ENCODE results near the gene NUDT21.

Gene NUDT21

DNA sequence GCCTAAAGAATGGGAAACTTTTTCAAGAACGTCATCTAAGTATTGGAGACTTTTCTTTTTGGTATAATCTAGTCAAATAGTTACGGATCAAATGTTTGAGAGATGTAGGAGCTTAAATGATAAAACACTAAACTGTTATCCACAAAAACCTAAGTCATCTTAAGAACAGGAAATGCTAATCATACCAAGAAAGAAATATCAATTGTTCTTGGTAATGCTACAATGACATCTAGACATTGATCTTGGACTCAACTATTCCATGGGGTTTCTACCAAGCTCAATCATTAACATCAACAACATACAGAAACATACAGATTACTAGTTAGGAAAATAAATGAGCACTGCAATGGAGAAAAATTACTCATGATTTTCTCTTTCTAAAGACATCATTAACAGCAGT lies 3.8 kb downstream of the NUDT21 start:
- Histone ChIP-seq H3K27me3 (ENCODE audit: insufficient read depth, insufficient read length) (no peaks in the 10 kb centered on the region), H3K4me3 (ENCODE audit: insufficient read length, low read depth) (no peak overlapping the region), H3K4me1 (ENCODE audit: insufficient read depth, insufficient read length) (no peaks in the 10 kb centered on the region), H3K36me3 (ENCODE audit: insufficient read depth, insufficient read length, low read length) (peaks cover 48% of the 10 kb centered on the region), H3K9me3 (ENCODE audit: insufficient read depth, low read length) (no peaks in the 10 kb centered on the region), H3K9ac (ENCODE audit: insufficient read length, low read depth) (no peak overlapping the region)
- TF ChIP-seq SUZ12 (IDR thresholded peaks at IDR 0.05; ENCODE audit: extremely low read depth, insufficient read depth, insufficient read length) (no peak), YY1 (IDR thresholded peaks at IDR 0.05; ENCODE audit: insufficient read depth, insufficient read length) (no peak), ZNF274 (IDR thresholded peaks at IDR 0.05; ENCODE audit: low read depth, low read length) (no peak)
- DNase-seq (ENCODE audit: low read depth, low spot score), result no peak

DNA sequence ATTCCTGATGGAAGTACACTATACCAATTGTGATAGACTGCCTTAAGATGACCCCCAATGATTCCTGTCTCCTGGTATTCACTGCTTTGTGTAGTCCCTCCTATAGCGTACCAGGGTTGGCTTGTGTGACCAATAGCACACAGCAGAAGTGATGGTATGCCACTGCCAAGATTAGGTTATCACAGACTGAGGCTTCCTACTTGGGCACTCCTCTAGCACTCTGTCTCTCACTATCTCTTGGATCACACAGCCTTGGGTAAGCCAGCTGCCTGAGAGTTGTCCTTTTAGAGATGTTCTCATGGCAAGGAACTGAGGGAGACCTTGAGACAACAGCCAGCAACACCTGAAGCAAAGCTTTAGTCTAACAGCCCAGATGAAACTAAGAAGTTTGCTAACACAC lies 13.1 kb downstream of the NUDT21 start:
- Histone ChIP-seq H3K4me3 (ENCODE audit: insufficient read length, low read depth) (no peak overlapping the region), H3K9me3 (ENCODE audit: insufficient read depth, low read length) (no peaks in the 10 kb centered on the region), H3K36me3 (ENCODE audit: insufficient read depth, insufficient read length, low read length) (peaks cover 78% of the 10 kb centered on the region), H3K27me3 (ENCODE audit: insufficient read depth, insufficient read length) (no peaks in the 10 kb centered on the region), H3K4me1 (ENCODE audit: insufficient read depth, insufficient read length) (no peaks in the 10 kb centered on the region), H3K9ac (ENCODE audit: insufficient read length, low read depth) (no peak overlapping the region)
- no peak for TF ChIP-seq ZNF274 (IDR thresholded peaks at IDR 0.05; ENCODE audit: low read depth, low read length)
- no peak for TF ChIP-seq YY1 (IDR thresholded peaks at IDR 0.05; ENCODE audit: insufficient read depth, insufficient read length)
- no peak for TF ChIP-seq SUZ12 (IDR thresholded peaks at IDR 0.05; ENCODE audit: extremely low read depth, insufficient read depth, insufficient read length)
- no peak for DNase-seq (ENCODE audit: low read depth, low spot score)

DNA sequence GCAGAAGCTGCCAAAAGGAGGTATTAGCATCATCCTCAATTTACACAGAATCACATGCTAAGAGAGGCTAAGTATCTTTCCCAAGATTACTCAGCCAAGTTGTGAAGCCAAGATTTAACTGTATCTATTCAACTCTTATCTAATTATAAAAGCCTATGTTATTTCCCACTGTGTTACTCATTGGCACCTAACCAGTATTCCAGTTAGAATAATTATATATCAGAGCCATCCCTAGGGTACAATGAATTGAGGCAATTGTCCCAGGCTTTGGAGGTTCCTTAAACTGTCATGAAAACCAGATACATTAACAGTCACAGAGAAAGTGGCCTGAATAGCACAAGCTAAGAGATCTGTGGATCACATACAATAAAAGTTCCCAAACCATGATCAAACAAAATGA lies 14.9 kb downstream of the NUDT21 start:
- Histone ChIP-seq H3K4me1 (ENCODE audit: insufficient read depth, insufficient read length) (no peaks in the 10 kb centered on the region), H3K9ac (ENCODE audit: insufficient read length, low read depth) (no peak overlapping the region), H3K9me3 (ENCODE audit: insufficient read depth, low read length) (no peaks in the 10 kb centered on the region), H3K36me3 (ENCODE audit: insufficient read depth, insufficient read length, low read length) (peaks cover 80% of the 10 kb centered on the region), H3K4me3 (ENCODE audit: insufficient read length, low read depth) (no peak overlapping the region), H3K27me3 (ENCODE audit: insufficient read depth, insufficient read length) (no peaks in the 10 kb centered on the region)
- TF ChIP-seq ZNF274 (IDR thresholded peaks at IDR 0.05; ENCODE audit: low read depth, low read length) (no peak), SUZ12 (IDR thresholded peaks at IDR 0.05; ENCODE audit: extremely low read depth, insufficient read depth, insufficient read length) (no peak), YY1 (IDR thresholded peaks at IDR 0.05; ENCODE audit: insufficient read depth, insufficient read length) (no peak)
- DNase-seq (ENCODE audit: low read depth, low spot score), result no peak

DNA sequence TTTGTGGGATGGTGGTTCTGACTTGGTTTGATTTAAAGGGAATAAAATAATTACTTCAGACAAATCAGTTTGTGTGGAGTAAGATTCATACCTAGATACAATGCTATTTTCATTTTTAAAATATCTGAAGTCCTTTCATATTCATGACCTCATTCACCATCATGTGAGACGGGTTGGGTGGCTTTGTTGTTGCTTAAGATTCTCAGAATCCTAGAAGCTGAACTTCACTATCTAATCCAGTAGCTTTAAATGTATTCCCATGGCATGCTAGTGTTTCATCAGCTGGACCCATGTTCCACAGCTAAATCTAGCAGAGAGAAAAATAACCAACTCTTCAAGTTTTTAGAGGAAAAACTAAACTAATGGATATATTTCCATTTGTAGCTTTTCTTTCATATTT lies 23.0 kb downstream of the NUDT21 start:
- Histone ChIP-seq H3K36me3 (ENCODE audit: insufficient read depth, insufficient read length, low read length) (peaks cover 28% of the 10 kb centered on the region), H3K4me1 (ENCODE audit: insufficient read depth, insufficient read length) (no peaks in the 10 kb centered on the region), H3K9ac (ENCODE audit: insufficient read length, low read depth) (no peak overlapping the region), H3K27me3 (ENCODE audit: insufficient read depth, insufficient read length) (no peaks in the 10 kb centered on the region), H3K4me3 (ENCODE audit: insufficient read length, low read depth) (no peak overlapping the region), H3K9me3 (ENCODE audit: insufficient read depth, low read length) (no peaks in the 10 kb centered on the region)
- TF ChIP-seq ZNF274 (IDR thresholded peaks at IDR 0.05; ENCODE audit: low read depth, low read length) (no peak), SUZ12 (IDR thresholded peaks at IDR 0.05; ENCODE audit: extremely low read depth, insufficient read depth, insufficient read length) (no peak), YY1 (IDR thresholded peaks at IDR 0.05; ENCODE audit: insufficient read depth, insufficient read length) (no peak)
- DNase-seq (ENCODE audit: low read depth, low spot score), result no peak

DNA sequence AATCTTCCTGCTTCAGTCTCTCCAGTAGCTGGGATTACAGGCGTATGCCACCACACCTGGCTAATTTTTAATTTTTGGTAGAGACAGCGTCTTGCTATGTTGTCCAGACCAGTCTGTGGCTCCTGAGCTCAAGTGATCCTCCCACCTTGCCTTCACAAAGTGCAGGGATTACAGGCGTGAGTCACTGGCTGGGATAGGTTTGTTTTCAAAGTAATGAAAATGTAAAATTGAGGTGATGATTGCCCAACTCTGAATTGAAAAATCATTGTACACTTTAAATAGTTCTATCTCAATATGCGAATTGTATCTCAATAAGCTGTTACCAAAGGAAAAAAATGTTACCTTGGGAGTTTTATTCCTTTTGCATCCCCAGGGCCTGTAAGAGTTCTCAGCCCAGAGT lies 24.5 kb downstream of the NUDT21 start:
- Histone ChIP-seq H3K9ac (ENCODE audit: insufficient read length, low read depth) (no peak overlapping the region), H3K4me3 (ENCODE audit: insufficient read length, low read depth) (no peak overlapping the region), H3K9me3 (ENCODE audit: insufficient read depth, low read length) (no peaks in the 10 kb centered on the region), H3K36me3 (ENCODE audit: insufficient read depth, insufficient read length, low read length) (peaks cover 13% of the 10 kb centered on the region), H3K4me1 (ENCODE audit: insufficient read depth, insufficient read length) (no peaks in the 10 kb centered on the region), H3K27me3 (ENCODE audit: insufficient read depth, insufficient read length) (no peaks in the 10 kb centered on the region)
- TF ChIP-seq ZNF274 (IDR thresholded peaks at IDR 0.05; ENCODE audit: low read depth, low read length), result no peak
- TF ChIP-seq YY1 (IDR thresholded peaks at IDR 0.05; ENCODE audit: insufficient read depth, insufficient read length), result no peak
- no peak for TF ChIP-seq SUZ12 (IDR thresholded peaks at IDR 0.05; ENCODE audit: extremely low read depth, insufficient read depth, insufficient read length)
- DNase-seq (ENCODE audit: low read depth, low spot score), result no peak

DNA sequence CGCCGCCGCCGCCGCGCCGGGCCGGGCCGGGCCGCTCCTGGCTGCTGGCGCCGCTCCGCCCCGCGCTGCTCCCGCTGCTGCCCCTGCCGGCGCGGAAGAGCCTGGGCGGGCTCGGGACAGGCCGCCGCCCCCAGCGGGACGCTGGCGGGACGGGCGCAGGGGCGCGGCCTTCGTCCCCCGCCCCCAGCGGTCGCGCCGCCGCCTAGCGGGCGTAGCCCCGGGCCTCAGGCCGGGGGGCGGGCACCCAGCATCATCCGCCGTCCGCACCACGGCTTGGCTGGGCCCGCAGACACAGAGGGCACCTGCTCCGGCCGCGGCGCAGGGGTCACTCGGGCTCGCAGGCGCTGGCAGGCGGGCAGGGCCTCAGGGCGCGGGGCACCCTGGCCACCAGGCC lies 25.7 kb downstream of the NUDT21 start, which contains the start of gene AMFR:
AMFR (minus strand) TSS at position 107 of the 394 bp plus-strand sequence. CDS start 218 bp downstream, outside the sequence.
- H3K4me1 ChIP-seq (ENCODE audit: insufficient read depth, insufficient read length), result no peaks in the 10 kb centered on the region
- peaks cover 3% of the 10 kb centered on the region for H3K36me3 ChIP-seq (ENCODE audit: insufficient read depth, insufficient read length, low read length)
- peak within 1 kb of the TSS; percentile 94 for H3K9ac ChIP-seq (ENCODE audit: insufficient read length, low read depth)
- peak; percentile 75 for DNase-seq (ENCODE audit: low read depth, low spot score)
- no peaks in the 10 kb centered on the region for H3K9me3 ChIP-seq (ENCODE audit: insufficient read depth, low read length)
- no peaks in the 10 kb centered on the region for H3K27me3 ChIP-seq (ENCODE audit: insufficient read depth, insufficient read length)
- H3K4me3 ChIP-seq (ENCODE audit: insufficient read length, low read depth), result peak within 1 kb of the TSS; percentile 83
- TF ChIP-seq YY1 (IDR thresholded peaks at IDR 0.05; ENCODE audit: insufficient read depth, insufficient read length) (no peak), SUZ12 (IDR thresholded peaks at IDR 0.05; ENCODE audit: extremely low read depth, insufficient read depth, insufficient read length) (no peak), ZNF274 (IDR thresholded peaks at IDR 0.05; ENCODE audit: low read depth, low read length) (no peak)

DNA sequence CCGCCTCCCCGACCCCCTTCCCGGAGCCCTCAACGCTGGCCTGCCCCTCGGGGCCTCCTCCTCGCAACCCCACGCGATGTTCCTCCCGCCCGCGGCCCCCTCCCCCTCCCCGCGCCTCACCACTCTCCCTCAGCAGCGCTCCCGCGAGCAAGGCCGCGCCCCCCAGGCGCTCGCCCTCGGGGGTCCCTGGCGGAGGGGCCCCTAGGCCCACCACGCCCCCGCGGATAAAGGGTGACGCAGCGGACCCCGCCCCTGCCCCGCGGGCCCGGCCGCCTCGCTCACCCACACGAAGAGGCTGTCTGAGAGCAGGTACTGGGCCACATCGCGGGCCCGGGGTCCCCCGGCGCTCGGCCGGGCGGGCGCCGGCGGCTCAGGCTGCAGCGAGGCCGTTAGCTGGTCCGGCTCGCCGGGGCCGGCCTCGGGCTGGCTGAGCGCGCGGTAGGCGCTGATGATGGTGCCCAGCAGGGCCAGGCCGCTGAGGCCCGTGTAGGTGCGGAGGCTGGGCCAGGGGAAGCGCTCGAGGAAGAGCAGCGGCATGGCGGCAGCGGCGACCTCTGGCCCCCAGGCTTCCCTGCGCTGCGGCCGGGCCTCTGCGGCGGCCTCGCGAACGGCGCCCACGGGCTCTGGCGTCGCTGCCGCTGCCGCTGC lies 26.2 kb downstream of the NUDT21 start:
- H3K27me3 ChIP-seq (ENCODE audit: insufficient read depth, insufficient read length), result no peaks in the 10 kb centered on the region
- no peak for TF ChIP-seq SUZ12 (IDR thresholded peaks at IDR 0.05; ENCODE audit: extremely low read depth, insufficient read depth, insufficient read length)
- TF ChIP-seq YY1 (IDR thresholded peaks at IDR 0.05; ENCODE audit: insufficient read depth, insufficient read length), result no peak
- TF ChIP-seq ZNF274 (IDR thresholded peaks at IDR 0.05; ENCODE audit: low read depth, low read length), result no peak
- DNase-seq (ENCODE audit: low read depth, low spot score), result no peak
- no peaks in the 10 kb centered on the region for H3K4me1 ChIP-seq (ENCODE audit: insufficient read depth, insufficient read length)
- H3K9me3 ChIP-seq (ENCODE audit: insufficient read depth, low read length), result no peaks in the 10 kb centered on the region
- H3K4me3 ChIP-seq (ENCODE audit: insufficient read length, low read depth), result peak overlapping the region; percentile 83
- H3K9ac ChIP-seq (ENCODE audit: insufficient read length, low read depth), result peak overlapping the region; percentile 94
- no peaks in the 10 kb centered on the region for H3K36me3 ChIP-seq (ENCODE audit: insufficient read depth, insufficient read length, low read length)
